ENCODE results near the gene WLS. TPM values are rescaled to one million over a fixed set of nuclear protein-coding genes. Genes with fewer than 3 reads are reported as not detected.

Gene WLS
- total and polyA plus RNA-seq, 9 donors, result 42.2 to 303 (median 120) TPM

GRCh38 chr1:68230901-68231626 lies 1.3 kb downstream of the WLS start:
- DNase-seq, result peak; percentile 48 to 72 (median 65)
- Histone ChIP-seq H3K4me1 (ENCODE audit: insufficient read depth) (peaks cover 8% of the 10 kb centered on the region), H3K4me3 (peak overlapping the region; percentile 78), H3K27me3 (no peaks in the 10 kb centered on the region), H3K9me3 (no peaks in the 10 kb centered on the region), H3K27ac (peak overlapping the region; percentile 43 to 73), H3K36me3 (no peaks in the 10 kb centered on the region)
- no peak for TF ChIP-seq POLR2A (IDR thresholded peaks at IDR 0.05)
- no peak for TF ChIP-seq EP300 (IDR thresholded peaks at IDR 0.05)
- TF ChIP-seq, protein P1, sequence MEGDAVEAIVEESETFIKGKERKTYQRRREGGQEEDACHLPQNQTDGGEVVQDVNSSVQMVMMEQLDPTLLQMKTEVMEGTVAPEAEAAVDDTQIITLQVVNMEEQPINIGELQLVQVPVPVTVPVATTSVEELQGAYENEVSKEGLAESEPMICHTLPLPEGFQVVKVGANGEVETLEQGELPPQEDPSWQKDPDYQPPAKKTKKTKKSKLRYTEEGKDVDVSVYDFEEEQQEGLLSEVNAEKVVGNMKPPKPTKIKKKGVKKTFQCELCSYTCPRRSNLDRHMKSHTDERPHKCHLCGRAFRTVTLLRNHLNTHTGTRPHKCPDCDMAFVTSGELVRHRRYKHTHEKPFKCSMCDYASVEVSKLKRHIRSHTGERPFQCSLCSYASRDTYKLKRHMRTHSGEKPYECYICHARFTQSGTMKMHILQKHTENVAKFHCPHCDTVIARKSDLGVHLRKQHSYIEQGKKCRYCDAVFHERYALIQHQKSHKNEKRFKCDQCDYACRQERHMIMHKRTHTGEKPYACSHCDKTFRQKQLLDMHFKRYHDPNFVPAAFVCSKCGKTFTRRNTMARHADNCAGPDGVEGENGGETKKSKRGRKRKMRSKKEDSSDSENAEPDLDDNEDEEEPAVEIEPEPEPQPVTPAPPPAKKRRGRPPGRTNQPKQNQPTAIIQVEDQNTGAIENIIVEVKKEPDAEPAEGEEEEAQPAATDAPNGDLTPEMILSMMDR (IDR thresholded peaks at IDR 0.05), result no peak
- intact Hi-C loops (cut with DNase I), result loop anchor here in 3 of 4 donors (2.0 to 10.0 kb wide), 6 partner anchors 58 to 110 kb away; no protein-coding TSS in a partner anchor
- WGBS, 3 donors, result 0 to 1% (median 1%) methylated on average over 62 of the region's 62 CpGs

DNA sequence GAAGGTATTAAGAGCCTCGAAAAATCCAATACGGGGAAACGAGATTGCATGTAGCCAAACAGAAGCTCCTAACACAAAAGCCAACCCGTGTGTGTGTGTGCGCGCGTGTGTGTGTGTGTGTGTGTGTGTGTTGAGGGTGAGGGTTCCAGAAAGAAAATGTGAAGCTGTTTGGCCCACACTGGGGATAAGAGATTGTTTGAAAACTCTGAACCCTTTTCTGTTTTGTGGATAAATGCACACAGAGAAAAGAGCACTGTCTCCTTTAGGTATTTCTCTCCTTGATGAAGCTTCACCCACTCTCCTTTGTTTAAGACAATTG lies 1.9 kb downstream of the WLS start:
- DNase-seq, result peak in 4 of 5 donors; percentile 34 to 63 (median 48)
- H3K27me3 ChIP-seq, result no peaks in the 10 kb centered on the region
- no peaks in the 10 kb centered on the region for H3K36me3 ChIP-seq
- intact Hi-C loops (cut with DNase I), result loop anchor here in 3 of 4 donors (2.0 to 10.0 kb wide), 6 partner anchors 58 to 110 kb away; no protein-coding TSS in a partner anchor
- peaks cover 8% of the 10 kb centered on the region for H3K4me1 ChIP-seq (ENCODE audit: insufficient read depth)
- TF ChIP-seq POLR2A (IDR thresholded peaks at IDR 0.05) (no peak), EP300 (IDR thresholded peaks at IDR 0.05) (no peak)
- TF ChIP-seq, protein P1 (IDR thresholded peaks at IDR 0.05), result no peak
- 9 to 12% (median 9%) methylated on average over 7 of the region's 7 CpGs for WGBS, 3 donors
- H3K27ac ChIP-seq, result peak overlapping the region in 1 of 2 donors; percentile 73
- H3K4me3 ChIP-seq, result peak overlapping the region; percentile 78
- no peaks in the 10 kb centered on the region for H3K9me3 ChIP-seq

- Histone ChIP-seq H3K9me3 (no peaks in the 10 kb centered on the region), H3K4me3 (peak overlapping the region; percentile 78), H3K36me3 (no peaks in the 10 kb centered on the region), H3K4me1 (ENCODE audit: insufficient read depth) (peaks cover 8% of the 10 kb centered on the region), H3K27me3 (no peaks in the 10 kb centered on the region), H3K27ac (peak overlapping the region in 1 of 2 donors; percentile 73)
- TF ChIP-seq, protein P1 (IDR thresholded peaks at IDR 0.05), result no peak
- TF ChIP-seq EP300 (IDR thresholded peaks at IDR 0.05) (no peak), POLR2A (IDR thresholded peaks at IDR 0.05) (no peak)
- no peak for DNase-seq
- intact Hi-C loops (cut with DNase I), result loop anchor here in 3 of 4 donors (2.0 to 10.0 kb wide), 7 partner anchors 55 to 109 kb away; no protein-coding TSS in a partner anchor
- 38 to 50% (median 38%) methylated on average over 7 of the region's 7 CpGs for WGBS, 3 donors
Observed at GRCh38 chr1:68229650-68230483, 2.5 kb downstream of the WLS start.

- H3K36me3 ChIP-seq, result no peaks in the 10 kb centered on the region
- H3K4me1 ChIP-seq (ENCODE audit: insufficient read depth), result peaks cover 13% of the 10 kb centered on the region
- 15 to 19% (median 15%) methylated on average over 3 of the region's 3 CpGs for WGBS, 3 donors
- H3K4me3 ChIP-seq, result no peak overlapping the region
- TF ChIP-seq POLR2A (IDR thresholded peaks at IDR 0.05) (no peak), EP300 (IDR thresholded peaks at IDR 0.05) (no peak)
- TF ChIP-seq, protein P1 (IDR thresholded peaks at IDR 0.05), result no peak
- no peaks in the 10 kb centered on the region for H3K27me3 ChIP-seq
- H3K9me3 ChIP-seq, result no peaks in the 10 kb centered on the region
- intact Hi-C loops (cut with DNase I), result loop anchor here in 1 of 4 donors (10.0 kb wide), 1 partner anchor 54 kb away; no protein-coding TSS in a partner anchor
- DNase-seq, result no peak
- H3K27ac ChIP-seq, result peak overlapping the region in 1 of 2 donors; percentile 61
Observed at GRCh38 chr1:68228851-68229250, 3.5 kb downstream of the WLS start.

Data from ovary (tissue), 9 donors.